Activated effector memory CD4-positive, alpha-beta T cell treated with Interleukin-2 at 50 U/mL for 16 hours (primary cell): ENCODE measurements around the gene EYA4.

Source experiments
- DNase-seq: peaks from one replicate; pipeline ENCODE4 v3.0.0-alpha.2; 2020

The EYA4 gene

DNA sequence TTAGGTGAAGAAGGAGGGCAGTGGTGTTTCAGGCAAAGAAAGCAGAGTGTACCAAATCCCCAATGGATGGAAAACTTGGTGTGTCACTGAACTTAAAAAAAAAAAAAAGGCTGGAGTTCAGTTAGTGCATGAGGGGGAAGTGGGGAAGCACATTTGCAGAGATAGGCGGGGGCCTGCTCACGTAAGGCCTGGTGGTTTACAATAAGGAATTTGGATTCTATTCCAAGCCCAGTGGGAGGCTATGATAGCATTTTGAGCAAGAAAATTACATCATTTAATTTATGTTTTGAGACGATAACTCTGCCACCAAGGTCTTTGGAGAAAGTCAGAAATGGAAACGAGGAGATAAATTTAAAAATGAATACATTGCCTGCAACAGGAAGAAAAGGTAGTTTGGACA is 225.5 kb downstream of the EYA4 start:
- no peak for DNase-seq

DNA sequence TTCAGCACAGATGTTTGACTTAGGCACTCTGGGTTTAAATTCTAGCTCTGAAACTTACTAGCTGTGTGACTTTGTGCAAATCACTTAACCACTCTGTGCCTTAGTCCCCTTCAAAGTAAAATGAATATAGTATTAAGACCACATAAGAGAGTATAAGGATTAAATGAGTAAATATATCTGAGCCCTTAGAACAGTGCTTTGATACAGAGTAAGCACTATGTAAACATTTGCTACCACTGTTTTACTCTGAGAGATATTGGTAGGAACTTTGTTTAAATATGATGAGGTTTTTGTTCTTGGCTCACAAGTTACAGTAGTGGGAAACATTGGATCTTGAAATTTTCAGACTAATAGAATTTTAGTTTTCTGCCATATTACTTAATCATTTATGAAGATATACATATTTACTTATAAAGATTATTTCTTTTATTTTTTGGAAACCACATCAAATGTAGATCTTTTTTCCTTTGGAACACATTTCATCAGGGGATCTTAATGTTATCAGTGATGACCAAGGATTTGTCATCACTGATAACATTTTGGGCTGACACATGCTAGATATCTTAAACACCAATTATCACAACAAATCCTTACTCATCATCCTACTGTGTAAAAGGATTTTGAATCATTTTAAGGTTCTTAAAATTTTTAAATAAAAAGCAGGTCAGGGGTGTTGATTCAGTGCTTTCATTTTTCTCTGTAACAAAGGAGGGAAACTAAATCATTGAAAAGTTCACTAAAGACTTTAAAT is 226.2 kb downstream of the EYA4 start:
- no peak for DNase-seq

- no peak for DNase-seq
Measured at GRCh38 chr6:133467982-133468380, 226.8 kb downstream of the EYA4 start.

DNA sequence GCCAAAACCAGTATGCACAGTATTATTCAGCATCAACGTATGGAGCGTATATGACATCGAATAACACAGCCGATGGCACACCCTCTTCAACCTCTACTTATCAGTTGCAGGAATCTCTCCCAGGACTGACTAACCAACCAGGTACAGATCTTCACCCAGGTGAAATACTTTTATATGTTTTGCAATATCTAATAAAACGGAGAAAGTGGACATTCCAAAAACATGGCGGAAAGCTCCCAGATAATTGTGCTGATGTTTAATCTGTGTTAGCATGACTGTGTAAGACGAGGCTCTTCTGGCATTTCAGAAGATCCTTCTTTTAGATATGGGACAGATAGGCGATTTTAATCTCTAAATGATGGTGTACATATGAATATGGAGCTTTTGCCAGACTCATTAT is 227.4 kb downstream of the EYA4 start:
- no peak for DNase-seq

GRCh38 chr6:133474516-133474915 is 233.4 kb downstream of the EYA4 start:
- DNase-seq = no peak

DNA sequence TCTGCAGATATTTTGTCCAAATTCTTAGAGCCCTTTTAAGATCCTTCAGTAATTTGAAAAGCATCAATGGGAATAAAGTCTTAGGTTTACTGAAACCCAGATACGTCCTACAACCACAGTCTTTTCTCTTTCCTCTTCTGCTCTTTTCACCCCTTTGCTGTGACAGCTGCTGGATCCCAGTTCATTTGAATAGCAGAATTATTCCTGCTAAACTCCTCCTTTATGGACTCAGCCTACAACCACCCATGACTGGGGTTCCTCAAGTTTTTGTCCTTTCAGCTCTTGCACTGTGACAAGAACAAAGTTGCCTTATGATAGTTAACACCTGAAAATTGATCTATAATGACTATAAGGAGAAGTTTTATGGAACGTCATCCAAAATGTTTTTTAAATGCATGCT is 237.5 kb downstream of the EYA4 start:
- DNase-seq = no peak

GRCh38 chr6:133487174-133487573 is 246.0 kb downstream of the EYA4 start:
- no peak for DNase-seq

GRCh38 chr6:133495205-133495903 is 254.2 kb downstream of the EYA4 start:
- DNase-seq = no peak

DNA sequence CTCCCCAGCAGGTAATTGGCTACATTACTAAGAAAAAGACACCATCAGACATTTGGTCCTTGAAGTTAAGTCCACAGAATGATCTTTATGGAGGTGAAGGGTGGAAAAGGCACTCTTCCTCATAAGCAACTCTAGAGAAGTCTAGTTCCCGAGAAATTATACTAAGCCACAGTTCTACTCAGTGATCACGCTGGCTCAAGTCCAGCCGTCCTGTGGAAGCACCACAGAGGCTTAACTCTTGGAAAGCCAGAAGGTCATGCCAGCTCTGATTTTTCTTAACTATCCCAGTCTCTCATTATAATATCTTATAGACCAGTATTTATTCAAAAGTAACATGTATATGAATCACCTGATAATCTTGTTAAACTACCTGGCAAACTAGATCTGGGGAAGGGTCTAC is 258.5 kb downstream of the EYA4 start:
- DNase-seq = no peak

- no peak for DNase-seq
Measured at GRCh38 chr6:133501675-133502270, 260.6 kb downstream of the EYA4 start.

- no peak for DNase-seq
Measured at GRCh38 chr6:133502441-133503335, 261.5 kb downstream of the EYA4 start.

DNA sequence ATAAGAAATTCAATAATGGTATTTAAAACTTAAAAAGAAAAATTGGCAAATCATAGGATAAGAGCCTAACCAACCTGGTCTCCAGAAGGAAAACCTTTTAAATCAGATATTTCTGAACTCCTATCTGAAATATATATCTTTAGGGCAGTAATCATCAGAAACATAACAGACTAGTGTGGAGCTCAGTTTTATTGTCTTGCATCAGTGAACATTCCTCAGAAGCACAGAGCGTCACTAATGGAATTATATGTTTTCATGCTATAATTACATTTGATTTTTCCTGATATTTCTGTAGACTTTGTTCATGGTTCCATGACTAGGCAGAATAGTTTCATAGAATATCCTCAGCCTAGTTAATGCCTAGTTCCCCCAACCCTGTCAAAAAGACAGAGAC is 262.2 kb downstream of the EYA4 start:
- DNase-seq = no peak

- no peak for DNase-seq
Measured at GRCh38 chr6:133504158-133504557, 263.0 kb downstream of the EYA4 start.

- no peak for DNase-seq
Measured at GRCh38 chr6:133504761-133505160, 263.6 kb downstream of the EYA4 start.

GRCh38 chr6:133505681-133506080 is 264.5 kb downstream of the EYA4 start:
- DNase-seq = no peak

DNA sequence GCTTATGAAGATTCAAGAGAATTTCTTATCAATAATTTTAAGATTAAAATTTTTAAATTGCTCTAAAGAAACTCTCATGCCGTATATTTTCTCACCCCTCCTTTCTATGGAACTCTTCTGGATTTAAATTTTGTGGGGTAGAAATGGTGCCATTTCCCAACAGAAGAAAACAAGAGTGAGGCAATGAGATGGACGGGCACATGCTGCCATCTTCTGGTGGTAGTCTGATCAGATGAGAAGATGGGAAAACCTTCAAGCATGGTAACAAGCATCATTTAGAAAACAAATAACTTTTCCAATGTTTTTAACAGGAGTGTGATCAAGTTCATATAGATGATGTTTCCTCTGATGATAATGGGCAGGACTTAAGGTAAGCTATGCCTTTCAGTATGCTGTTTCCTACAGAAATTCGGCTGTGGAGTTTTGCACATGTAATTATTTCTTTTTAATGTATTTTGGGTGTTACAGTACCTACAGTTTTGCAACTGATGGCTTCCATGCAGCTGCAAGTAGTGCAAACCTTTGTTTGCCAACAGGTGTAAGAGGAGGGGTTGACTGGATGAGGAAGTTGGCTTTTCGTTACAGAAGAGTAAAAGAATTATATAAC is 271.4 kb downstream of the EYA4 start:
- DNase-seq = no peak

GRCh38 chr6:133523816-133524215 is 282.7 kb downstream of the EYA4 start:
- no peak for DNase-seq

GRCh38 chr6:133526436-133526835 is 285.3 kb downstream of the EYA4 start:
- DNase-seq = no peak

GRCh38 chr6:133528566-133528965 is 287.4 kb downstream of the EYA4 start:
- no peak for DNase-seq

DNA sequence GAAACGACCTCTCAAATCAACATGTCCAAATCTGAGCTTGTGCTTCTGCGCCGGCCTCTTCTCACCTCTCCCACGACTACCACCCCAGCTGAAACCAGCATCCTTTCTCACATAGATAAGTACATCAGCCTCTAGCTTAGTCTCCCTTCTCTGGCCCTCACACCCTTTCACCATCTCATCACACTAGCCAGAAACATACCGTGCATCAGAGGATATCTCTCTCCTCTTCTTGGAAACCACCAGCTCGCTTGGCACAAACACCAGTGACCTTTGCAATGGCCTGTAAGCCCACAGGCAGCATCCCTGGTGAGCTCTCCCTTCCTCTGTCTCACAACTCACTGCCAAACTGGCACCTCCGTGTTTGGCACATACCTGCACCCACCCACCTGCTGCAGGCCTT is 291.8 kb downstream of the EYA4 start:
- DNase-seq = no peak

DNA sequence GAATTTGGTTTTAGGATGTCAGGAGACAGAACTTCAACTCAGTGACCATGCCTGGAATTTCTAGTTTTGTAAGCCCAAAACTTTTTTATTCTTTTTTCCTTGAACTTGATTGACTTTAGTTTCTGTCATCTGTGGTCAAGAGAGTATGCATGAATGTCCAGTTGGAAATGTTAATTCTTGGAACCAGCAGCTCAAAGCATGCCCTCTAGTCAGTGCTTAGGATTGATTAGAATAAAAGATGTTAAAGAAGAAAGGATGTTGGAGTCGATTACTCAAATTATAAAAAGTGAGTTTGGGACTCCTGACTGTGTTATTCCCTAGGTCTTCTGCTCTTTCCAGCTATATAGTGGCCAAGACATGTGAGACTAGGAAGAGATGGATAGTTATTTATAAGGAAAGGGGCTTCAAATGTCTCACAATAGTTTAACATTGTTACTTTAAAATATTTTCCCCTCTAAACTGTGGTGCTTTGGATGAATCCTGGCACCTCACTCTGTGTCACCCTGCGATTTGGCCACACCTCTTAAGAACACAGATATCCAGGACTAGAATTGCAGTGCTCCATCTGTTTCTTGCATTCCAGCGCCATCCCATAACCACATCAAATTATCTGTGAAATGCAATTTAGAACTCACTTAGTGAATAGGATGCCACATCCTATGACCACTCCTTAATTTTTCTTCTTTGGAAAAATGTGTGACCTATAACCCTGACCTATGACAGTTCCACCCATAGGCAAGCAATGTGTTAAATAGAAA is 298.5 kb downstream of the EYA4 start:
- DNase-seq = no peak

DNA sequence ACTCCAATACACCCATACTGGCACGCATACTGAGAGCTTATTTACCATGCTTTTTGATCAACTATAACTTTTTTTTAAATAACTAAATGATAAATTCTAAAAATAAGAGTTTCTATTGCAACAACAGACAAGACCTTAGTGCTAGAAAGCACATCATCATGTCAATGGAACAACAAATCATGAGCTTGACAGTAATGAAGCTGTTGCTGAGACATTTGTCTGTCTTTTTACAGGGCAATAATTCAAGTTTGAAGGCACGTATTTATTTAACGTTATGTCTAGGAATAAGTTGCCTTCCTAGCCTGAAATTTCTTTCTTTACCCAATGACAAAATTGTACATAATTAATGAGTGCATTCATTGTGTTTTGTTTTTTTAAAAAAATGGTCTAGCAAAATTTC is 299.2 kb downstream of the EYA4 start:
- DNase-seq = no peak
